Natural killer cell (primary cell): ENCODE measurements around the gene EXOC6B. TPM values are rescaled to one million over a fixed set of nuclear protein-coding genes. Genes with fewer than 3 reads are reported as not detected.

Source experiments
- ATAC-seq, 3 donors: fragments of 150-1000 bp in 2 of 3; fragments of 200-7000 bp in 1 of 3; cut with Tn5 transposase; 1 replicate in 1 of 3; 2 replicates in 2 of 3; pipeline ENCODE4 v1.10.0; 2021; ENCODE audit warnings: mild to moderate bottlenecking in 2 of 3, moderate library complexity in 2 of 3
- DNase-seq, 2 donors: peaks; one replicate each; pipeline versions ENCODE4 v3.0.0 to v3.0.0-alpha.2; 2013 to 2021; ENCODE audit warnings: mixed read lengths in 1 of 2
- H3K27ac ChIP-seq: one replicate; pipeline ENCODE4 v1.5.1; 2013; ENCODE audit warnings: mild to moderate bottlenecking, low read length
- H3K27me3 ChIP-seq: one replicate; pipeline ENCODE4 v1.6.1; 2013; ENCODE audit warnings: low read length; ENCODE audit not compliant: control insufficient read depth, insufficient read depth
- H3K36me3 ChIP-seq: one replicate; pipeline ENCODE4 v1.6.1; 2013; ENCODE audit warnings: low read length; ENCODE audit not compliant: control insufficient read depth, insufficient read depth
- H3K4me1 ChIP-seq: one replicate; pipeline ENCODE4 v1.6.1; 2013; ENCODE audit warnings: low read length; ENCODE audit not compliant: control insufficient read depth, insufficient read depth
- H3K4me3 ChIP-seq: one replicate; pipeline ENCODE4 v1.5.1; 2013; ENCODE audit warnings: low read length
- H3K9me3 ChIP-seq: one replicate; pipeline ENCODE4 v1.6.1; 2013; ENCODE audit warnings: low read length; ENCODE audit not compliant: control insufficient read depth, insufficient read depth
- H3K27ac Mint-ChIP-seq, 2 donors: one replicate each; pipeline ENCODE4 v1.8.0; 2022; ENCODE audit warnings: mild to moderate bottlenecking in 2 of 2, mixed read lengths in 2 of 2, moderate library complexity in 1 of 2
- H3K27me3 Mint-ChIP-seq, 2 donors: one replicate each; pipeline ENCODE4 v1.8.0; 2022; ENCODE audit warnings: low read depth in 2 of 2, mixed read lengths in 2 of 2
- H3K36me3 Mint-ChIP-seq: one replicate; pipeline ENCODE4 v1.8.0; 2022; ENCODE audit warnings: mixed read lengths
- H3K4me1 Mint-ChIP-seq, 2 donors: one replicate each; pipeline ENCODE4 v1.8.0; 2022; ENCODE audit warnings: mixed read lengths in 2 of 2
- H3K4me3 Mint-ChIP-seq: one replicate; pipeline ENCODE4 v1.8.0; 2022; ENCODE audit warnings: mild to moderate bottlenecking, moderate library complexity, mixed read lengths
- H3K9me3 Mint-ChIP-seq, 2 donors: one replicate each; pipeline ENCODE4 v1.8.0; 2022; ENCODE audit warnings: mixed read lengths in 2 of 2
- CTCF ChIP-seq: fragments of 200-600 bp; IDR thresholded peaks from one replicate; pipeline ENCODE4 v1.8.0; 2022; ENCODE audit warnings: antibody characterized with exemption
- WGBS: methylation state at CpG from one replicate; pipeline ENCODE4 v1.1.7; 2013; ENCODE audit warnings: missing lambda C conversion rate; ENCODE audit not compliant: insufficient coverage; 5-methylcytosine and 5-hydroxymethylcytosine counted together
- intact Hi-C: fragments of 100-400 bp; cut with micrococcal nuclease; formaldehyde crosslinking; loops from one replicate; pipeline ENCODE4 v1.14.2; 2022
- total RNA-seq, 4 donors: library from RNA; stranded (reverse); fragments of 120-200 nt in 1 of 4; gene quantifications; one replicate each; pipeline versions ENCODE4 v1.2.3 to v1.2.4, GENCODE V29; 2013 to 2022

Gene EXOC6B
- total RNA-seq, 3 donors from 2014 or later (not counting 1 experiment from before 2014, with no cell fraction given) = 16.6 to 17.2 (median 17.1) TPM

GRCh38 chr2:72572501-72572900, 253.3 kb downstream of the EXOC6B start:
- Histone ChIP-seq H3K9me3 (no peaks in the 10 kb centered on the region), H3K36me3 (no peaks in the 10 kb centered on the region), H3K4me3 (no peak overlapping the region), H3K27me3 (no peaks in the 10 kb centered on the region), H3K4me1 (no peaks in the 10 kb centered on the region), H3K27ac (no peak overlapping the region)
- no peak for TF ChIP-seq CTCF
- intact Hi-C loops = no loop called here
- H3K36me3 Mint-ChIP-seq = no peaks in the 10 kb centered on the region
- no peak overlapping the region for H3K4me3 Mint-ChIP-seq
- no peak for ATAC-seq
- no peak overlapping the region for H3K27ac Mint-ChIP-seq
- no peaks in the 10 kb centered on the region for H3K4me1 Mint-ChIP-seq
- no peaks in the 10 kb centered on the region for H3K9me3 Mint-ChIP-seq
- H3K27me3 Mint-ChIP-seq = no peaks in the 10 kb centered on the region
- 100% methylated on average over 1 of the region's 2 CpGs for WGBS
- DNase-seq = no peak

GRCh38 chr2:72570413-72570812, 255.4 kb downstream of the EXOC6B start:
- DNase-seq (no peak), ATAC-seq (no peak)
- Mint-ChIP-seq H3K4me3 (no peak overlapping the region), H3K27ac (no peak overlapping the region), H3K36me3 (no peaks in the 10 kb centered on the region), H3K9me3 (no peaks in the 10 kb centered on the region), H3K4me1 (no peaks in the 10 kb centered on the region), H3K27me3 (no peaks in the 10 kb centered on the region)
- Histone ChIP-seq H3K9me3 (no peaks in the 10 kb centered on the region), H3K4me3 (no peak overlapping the region), H3K36me3 (no peaks in the 10 kb centered on the region), H3K27me3 (no peaks in the 10 kb centered on the region), H3K4me1 (no peaks in the 10 kb centered on the region), H3K27ac (no peak overlapping the region)
- no CpG with 5 or more reads among the region's 1 CpG for WGBS
- intact Hi-C loops = no loop called here
- TF ChIP-seq CTCF = no peak

DNA sequence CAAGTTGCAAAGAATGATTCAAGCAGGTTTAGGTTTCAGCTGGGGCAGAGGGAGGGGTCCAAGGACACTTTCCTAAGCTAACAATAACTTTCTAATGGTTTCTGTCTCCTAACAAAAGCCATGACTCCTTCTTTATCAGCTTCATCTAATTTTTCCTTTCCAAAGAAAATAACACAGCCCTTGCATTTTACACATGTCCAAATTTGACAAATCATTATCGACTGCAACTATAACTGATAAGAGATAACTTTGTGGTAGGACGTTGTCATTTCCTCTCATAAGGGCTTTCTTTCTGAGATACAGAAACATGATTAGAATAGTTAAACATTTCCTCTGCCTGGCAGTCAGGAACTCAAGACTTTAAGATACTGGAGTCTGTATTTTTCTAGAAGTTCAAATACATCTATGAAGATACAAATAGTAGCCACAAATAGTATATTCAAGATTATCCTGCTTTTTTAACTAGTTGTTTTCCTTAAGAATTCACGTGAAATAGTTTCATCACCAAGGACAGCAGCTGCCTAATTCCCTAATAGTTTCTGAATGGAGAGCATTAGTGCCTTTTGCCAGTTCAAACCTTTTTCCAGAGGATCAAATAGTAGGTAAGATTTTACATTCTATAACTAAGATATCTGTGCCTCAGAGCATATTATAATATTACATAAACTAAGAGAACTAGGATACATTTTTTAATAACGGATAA, 263.2 kb downstream of the EXOC6B start:
- Histone ChIP-seq H3K4me1 (no peaks in the 10 kb centered on the region), H3K27me3 (no peaks in the 10 kb centered on the region), H3K27ac (no peak overlapping the region), H3K4me3 (no peak overlapping the region), H3K36me3 (no peaks in the 10 kb centered on the region), H3K9me3 (no peaks in the 10 kb centered on the region)
- Mint-ChIP-seq H3K36me3 (peaks cover 8% of the 10 kb centered on the region), H3K27ac (no peak overlapping the region), H3K9me3 (no peaks in the 10 kb centered on the region), H3K27me3 (no peaks in the 10 kb centered on the region), H3K4me1 (peaks cover 0 to 7% of the 10 kb centered on the region in 2 donors), H3K4me3 (no peak overlapping the region)
- WGBS = 0% methylated on average over 1 of the region's 4 CpGs
- ATAC-seq (no peak), DNase-seq (no peak)
- TF ChIP-seq CTCF = no peak
- intact Hi-C loops = no loop called here
